NCI-H2196 treated with DMSO at 0.1 percent for 48 hours (cell line): ENCODE data around the gene BCHE.
"Not testable (repeated sequence)": the region's sequence is repeated elsewhere in the genome, so short reads cannot be mapped to it uniquely, and the experiment has no call there.

Experiments
- DNase-seq: peaks from one replicate; lab custom pipeline; 2025; ENCODE audit not compliant: unreplicated experiment; lab: John Stamatoyannopoulos, UW

Gene BCHE

DNA sequence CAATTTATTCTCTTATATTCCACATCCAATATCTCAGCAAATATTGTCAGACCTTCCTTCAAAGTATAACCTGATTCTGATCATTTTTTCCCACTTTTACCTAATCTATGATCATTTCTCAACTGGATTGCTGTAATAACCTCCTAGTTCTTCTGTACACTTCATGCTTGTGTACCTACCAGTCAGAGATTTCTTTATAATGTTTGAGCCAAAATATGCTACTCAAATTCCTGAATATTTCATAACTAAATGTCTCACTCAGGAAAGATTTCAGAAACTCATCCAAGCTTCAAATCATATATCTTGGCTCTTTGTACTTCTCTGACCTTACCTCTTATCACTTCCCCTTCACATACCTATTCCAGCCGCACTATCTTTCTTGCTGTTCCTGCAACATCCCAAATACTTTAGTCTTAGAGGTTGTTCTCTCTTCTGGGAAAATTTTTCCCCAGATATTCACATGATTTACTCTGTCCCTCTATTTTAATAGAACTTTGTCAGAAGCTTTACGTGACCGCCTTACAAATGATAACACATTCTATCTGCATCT, 20.0 kb downstream of the BCHE start:
- DNase-seq = no peak

DNA sequence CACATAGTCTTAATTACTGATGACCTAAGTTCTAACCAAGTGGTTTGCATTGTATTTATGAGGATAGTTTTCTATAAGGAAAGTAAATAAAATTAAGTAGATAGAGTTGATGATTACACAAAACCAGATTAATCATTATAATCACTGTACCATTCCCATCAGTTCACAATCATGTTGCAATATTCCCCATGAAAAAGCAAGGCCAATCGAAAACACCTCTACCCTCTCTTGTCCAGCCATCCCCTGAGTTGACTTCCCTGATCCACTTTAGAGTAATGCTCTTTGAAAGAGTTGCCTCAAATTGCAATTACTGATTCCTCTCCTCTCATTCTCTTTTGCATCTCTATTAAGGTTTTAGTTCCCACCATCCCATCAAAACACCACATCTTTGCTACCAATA, 21.0 kb downstream of the BCHE start:
- DNase-seq = no peak

DNA sequence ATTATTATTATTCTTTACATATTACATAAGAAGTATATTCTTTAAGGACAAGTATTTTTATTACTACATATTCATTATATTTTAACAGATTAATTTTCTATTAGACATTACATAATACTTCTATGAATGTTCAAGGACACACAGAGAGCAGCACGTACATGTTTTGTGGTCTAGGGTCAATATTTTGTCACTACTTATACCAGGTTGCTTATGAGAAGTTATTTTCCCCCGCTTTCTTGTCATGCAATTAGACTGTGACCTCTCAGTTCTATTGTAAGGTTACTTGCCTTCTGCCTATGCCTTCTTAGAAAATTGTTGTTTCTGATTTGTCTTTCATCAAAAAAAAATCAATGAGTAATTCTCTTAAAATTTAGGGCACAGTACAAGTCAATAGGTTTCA, 21.5 kb downstream of the BCHE start:
- no peak for DNase-seq

DNA sequence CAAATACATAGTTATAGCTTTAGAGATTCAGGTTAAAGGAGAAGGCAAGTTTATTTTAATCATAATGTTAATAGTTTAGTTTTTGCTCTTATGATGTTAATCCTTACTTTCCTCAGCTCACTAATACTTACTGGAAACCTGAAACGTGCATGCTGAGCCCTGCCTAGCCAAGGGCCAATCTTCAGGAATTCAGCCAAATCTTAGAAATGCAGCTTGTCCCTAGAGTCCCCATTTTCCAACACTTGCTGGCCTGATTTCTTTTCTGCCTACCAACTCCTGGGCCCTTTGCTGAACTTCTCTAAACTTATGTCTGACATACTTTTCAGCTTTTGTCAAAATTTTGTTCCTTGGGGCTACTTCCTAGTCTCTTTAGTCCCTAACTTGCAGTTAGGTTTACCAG, 22.8 kb downstream of the BCHE start:
- DNase-seq = no peak

DNA sequence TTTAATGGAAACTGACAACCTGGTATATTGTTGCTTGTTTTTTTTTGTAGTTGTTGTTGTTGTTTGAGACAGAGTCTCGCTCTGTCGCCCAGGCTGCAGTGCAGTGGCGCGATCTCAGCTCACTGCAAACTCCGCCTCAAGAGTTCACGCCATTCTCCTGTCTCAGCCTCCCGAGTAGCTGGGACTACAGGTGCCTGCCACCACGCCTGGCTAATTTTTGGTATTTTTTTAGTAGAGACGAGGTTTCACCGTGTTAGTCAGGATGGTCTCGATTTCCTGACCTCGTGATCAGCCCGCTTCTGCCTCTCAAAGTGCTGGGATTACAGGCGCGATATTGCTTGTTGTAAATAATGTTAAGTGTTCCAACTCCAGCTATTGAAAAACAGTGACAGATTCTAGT, 29.3 kb downstream of the BCHE start:
- DNase-seq = not testable (repeated sequence)

DNA sequence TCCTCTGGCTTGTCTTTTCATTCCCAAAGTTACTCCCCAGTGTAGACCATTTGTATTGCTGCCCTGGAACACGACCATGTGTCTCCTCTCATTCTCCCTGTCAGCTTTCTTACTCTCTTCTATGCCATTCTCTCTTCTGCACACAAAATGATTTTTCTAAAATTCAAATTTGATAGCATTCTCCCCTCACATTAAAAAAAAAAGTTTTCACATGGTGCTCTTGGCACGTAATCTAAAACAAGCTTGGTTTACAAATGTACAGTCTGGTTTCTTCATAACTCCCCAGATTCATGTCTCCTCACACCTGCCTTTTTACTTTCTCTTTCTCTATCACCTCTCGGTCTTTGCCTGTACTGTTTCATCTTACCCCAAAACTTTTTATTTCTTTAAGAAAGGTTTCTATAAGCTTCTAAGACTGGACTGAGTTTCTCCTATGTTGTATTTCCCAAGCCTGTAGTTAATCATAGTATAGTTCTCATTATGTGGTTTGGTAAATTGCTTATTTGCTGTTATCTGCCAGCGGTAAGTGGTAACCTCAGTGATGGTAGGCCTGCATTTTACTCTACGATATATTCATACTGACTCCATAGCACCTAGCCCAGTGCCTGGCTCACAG, 31.2 kb downstream of the BCHE start:
- DNase-seq = no peak

DNA sequence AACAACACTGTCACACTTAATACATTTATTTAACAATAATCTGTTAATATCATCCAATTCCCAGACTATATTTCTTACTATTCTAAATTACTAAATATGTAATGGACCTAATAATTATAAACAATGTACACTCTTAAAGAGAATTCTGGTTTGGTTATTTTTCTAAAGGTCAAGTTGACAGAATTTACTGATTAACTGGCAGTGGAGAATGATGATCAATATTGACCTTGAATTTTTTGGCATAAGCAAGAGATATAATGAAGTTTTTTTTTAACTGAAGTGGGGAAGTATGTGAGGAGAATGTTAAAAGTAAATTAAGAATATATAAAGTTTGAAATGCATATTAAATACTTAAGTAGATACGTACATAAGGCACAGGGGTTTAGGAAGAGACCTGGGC, 33.8 kb downstream of the BCHE start:
- DNase-seq = no peak

DNA sequence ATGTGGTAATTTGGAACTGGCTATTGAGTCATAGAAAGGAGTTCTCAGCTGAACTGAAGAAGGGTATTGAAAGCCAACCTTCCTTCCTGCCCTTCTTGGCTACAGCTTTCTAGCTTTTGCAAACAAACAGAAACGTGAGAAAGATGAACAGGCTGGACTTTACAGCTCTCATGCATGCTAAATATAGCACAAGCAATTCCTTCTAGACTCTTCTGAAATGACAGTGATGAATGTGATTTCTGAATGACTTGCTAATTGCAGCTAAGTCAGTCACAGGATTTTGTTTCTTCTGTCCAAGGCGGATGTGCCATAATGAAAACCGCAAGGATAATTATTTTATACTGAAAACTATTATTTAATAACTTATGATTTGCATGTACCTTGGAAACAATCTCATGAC, 36.3 kb downstream of the BCHE start:
- no peak for DNase-seq

DNA sequence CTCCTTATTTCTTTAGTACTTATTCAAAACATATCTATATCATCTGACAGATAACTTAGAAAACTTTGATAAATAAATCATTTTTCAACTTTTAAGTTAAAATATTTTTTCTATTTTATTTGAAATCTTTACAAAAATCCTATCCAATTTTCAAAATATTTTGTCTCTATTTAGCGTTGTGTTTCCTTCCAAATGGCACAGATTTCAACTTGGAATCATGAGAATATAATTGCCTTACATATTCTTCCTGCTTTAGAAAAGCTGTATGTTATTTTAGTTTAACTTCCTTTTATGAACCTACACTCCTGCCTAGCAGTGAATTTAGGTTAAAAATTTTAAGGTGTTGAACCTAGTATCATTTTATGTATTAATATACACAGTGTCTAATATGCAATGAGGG, 38.2 kb downstream of the BCHE start:
- DNase-seq = no peak

DNA sequence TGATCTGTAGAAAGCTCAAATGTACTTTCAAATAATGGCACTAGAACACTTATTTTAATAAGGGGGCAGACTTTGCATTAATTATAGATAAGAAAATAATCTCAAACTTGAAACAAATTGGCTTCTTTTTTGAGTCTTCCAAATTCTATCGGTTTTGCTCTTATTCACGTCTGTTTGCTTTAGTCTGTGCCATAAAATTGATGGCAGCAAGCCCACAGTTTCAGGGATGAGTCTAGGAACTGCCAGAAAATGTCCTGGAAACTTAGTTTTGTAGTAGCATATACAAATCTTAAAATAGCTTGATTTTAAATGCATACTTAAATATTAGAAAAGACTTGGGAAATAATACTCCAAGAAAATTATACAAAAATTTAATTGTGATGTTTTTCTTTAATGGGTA, 39.7 kb downstream of the BCHE start:
- DNase-seq = no peak

DNA sequence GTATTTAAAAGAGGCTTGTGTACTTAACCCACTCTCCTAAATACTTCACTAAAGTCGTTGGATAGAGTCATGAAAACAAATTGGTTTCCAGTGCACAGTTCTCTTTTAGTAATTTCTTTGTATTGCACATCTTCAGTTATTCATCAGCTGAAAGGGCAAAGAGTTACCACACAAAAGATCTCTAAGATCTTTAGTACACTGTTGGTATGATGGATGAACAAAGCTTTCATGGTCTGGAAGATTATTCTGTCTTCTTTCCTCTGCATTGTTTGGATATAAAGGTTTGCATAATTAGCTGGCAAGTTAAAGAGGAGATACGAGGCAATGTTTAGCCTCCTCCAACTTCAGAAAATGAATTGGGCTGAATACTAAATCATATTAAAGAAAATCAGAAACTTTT, 40.5 kb downstream of the BCHE start:
- no peak for DNase-seq

DNA sequence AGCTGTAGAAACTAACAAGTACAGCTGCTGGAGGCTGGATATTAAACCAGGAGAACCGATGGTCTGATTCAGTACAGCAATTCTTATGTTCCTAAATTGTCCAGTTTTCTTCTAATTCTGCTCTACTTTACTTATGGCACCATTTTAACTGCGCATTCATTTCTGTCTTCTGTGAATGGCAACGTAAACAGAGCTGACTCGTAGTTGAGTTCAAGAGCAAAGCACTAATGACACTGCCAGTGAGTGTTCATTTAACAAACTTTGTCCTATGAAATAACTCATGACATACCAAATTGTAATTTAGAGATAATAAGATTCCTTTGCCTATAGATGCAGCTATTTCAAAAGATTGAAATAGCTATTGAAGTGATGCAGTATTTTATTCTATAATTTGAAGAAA, 48.7 kb downstream of the BCHE start:
- DNase-seq = no peak

DNA sequence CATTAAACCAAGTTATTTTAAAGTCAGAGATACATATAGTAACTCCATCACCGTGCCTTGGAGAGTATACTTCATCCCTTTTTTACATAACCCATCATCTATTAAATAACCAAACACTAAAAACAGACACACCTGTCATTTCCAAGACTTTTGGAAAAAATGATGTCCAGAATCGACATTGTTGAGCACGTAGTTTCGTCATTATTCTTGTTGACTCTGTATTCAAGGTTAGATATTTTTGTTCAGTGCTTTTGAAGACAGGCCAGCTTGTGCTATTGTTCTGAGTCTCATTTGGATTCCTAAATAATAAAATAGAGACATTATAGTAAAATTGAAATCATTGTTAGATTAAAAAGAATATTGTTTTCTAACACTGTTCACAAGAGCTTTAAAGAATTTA, 51.2 kb downstream of the BCHE start:
- no peak for DNase-seq

DNA sequence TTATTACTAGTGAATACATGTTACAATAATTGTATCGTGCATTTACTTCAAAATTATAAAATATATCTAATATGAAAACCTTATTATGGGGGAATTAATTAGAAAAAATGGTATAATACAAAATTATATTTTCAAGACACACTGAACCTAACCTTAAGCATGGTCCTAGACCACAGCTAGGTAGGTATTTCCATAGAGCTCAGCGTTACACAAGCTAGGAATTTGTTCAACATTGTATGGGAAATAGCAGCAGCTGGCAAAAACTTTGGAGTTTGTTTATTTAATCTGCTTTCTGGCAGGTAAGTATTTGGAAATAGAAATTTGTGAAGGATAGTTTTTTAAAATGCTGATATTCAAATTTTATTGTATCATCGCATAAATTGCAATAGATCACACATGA, 52.9 kb downstream of the BCHE start:
- no peak for DNase-seq

DNA sequence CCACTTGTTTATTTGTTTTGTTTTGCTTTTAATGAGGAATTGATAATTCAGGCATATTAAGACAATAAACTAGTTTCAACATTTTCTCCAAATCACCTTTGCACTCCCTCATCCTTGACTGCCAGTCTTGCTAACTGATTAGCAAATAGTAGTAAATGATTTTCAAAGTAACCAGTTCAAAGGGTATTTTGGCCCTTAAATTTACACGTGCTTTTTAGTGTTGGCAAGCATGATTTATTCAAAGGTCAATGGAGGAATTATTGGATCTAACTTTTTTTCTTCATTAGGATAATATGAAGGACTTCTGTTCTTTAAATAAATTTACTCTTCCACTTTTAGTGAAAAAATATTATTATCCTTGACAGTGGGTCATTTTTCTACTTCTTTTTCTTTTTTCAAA, 53.8 kb downstream of the BCHE start:
- no peak for DNase-seq

DNA sequence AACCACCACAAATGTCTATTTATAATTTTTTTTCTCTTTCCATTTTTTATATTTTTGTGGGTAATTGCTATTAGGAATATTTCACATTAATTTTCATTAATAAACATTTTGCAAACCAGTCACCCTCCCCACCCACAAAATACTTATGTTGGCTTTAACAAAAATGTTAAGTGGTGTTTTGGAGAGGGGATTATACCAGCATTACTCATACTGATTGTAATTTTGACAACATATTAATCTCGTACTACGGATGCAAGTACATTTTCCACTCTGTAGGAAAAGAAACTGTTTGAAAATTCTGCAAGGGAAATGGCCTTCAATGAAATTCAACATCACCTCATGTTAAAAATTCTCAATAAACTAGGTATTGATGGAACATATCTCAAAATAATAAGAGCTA, 58.3 kb downstream of the BCHE start:
- DNase-seq = no peak

DNA sequence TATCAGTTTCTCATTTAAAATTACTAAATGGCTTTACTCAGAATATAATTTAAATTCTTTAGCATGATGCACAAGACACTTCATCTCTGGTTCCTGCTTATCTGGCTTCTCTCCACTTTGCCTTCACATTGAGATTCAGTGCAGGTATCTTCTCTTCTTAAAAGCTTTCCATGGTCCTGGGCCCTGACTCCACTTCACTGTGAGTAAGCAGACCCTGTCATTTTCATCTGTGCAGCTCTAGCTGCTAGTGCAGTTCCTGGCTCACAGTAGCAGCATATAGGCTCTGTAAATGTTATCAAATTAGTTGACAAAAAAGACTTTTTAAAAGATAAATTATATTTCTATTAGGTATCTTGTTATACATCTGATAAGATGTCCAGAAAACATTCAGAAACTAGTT, 58.8 kb downstream of the BCHE start:
- DNase-seq = no peak

DNA sequence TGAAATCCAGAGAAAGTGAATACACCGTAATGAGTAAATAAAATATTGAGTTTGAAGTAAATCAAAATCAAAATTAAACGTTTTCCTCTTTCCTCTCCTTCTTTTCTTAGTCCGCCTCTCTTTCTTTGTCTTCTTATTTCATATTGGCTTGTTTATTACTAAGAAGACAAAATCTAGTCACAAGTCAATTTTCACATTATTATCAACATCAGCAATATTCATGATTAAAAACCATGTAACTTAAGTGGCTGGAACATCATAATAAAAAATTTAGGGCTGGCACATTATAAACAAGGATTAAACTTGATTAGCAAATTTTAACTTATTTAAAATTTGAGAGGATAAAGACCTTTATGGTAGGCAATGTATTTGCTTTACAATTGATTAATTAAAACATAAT, 61.4 kb downstream of the BCHE start:
- no peak for DNase-seq

DNA sequence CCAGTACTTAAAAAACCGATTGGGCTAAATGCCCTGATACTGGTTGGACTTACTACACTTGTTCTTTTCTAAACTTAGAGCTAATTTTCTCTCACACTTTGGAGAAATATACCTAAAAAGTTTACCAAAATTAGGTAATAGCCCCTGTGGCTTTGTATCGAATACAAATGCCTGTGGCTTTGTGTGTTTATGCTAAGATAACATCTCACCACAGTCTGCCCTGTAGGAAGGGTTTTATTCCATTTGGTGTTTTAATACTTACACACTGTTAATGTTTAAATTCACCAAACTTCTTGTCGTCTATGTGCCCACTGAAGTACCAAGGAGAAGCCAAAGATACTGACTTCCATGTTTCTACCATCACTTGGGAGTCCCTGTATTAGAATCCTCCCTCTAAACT, 66.4 kb downstream of the BCHE start:
- no peak for DNase-seq

DNA sequence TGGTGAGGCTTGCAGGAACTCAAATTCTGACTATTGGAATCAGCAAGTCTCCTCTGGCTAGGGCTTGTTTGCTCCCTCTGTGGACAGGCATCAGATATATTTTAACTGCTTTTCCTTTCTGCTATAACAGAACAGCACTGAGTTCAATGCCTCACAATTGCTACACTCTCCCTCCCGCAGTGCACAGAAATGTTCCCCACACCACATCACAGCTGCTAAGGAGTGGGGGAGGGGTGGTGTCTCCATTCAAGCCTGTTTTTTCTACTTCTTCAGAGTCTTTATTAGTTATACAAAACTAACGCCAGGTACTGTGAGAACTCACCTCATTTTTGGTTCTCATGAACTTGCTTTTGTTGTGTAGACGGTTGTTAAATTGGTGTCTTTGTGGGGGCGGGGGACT, 68.5 kb downstream of the BCHE start:
- no peak for DNase-seq

DNA sequence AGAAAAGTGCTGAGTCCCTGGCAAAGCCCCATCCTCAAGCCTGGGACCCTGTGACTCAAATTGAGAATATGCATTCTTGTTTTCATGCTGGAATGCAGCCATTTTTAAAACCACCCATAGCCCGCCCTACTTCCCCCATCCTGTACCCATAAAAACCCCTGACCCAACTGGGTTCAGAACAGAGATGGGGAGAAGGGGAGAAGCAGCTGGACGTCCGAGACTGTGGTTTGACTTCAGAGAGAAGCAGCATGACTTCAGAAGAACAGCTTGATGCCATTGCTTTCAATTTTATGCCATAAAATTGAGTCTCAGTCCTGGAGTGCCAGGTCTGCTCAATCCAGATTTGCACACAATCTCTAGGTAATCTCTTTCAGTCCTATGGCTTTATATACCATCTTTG, 78.2 kb downstream of the BCHE start:
- DNase-seq = no peak

DNA sequence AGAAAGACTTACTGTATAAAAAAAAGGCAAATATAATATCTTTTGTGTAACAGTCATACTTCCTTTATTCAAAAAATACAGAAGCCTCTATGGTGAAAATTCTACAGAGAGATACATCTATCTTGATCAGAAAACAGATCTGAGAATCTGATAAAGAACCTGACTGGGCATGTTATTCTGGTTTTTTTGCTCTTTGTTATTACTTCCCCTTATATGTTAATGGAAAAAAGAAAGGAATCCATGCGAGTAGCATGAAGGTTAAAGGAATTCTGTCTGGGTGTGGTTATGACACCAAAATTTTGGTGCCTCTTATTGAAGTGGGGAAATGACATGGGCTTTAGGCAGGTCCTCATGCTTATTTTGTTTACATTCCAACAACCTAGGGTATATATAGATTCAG, 81.7 kb downstream of the BCHE start:
- DNase-seq = no peak

DNA sequence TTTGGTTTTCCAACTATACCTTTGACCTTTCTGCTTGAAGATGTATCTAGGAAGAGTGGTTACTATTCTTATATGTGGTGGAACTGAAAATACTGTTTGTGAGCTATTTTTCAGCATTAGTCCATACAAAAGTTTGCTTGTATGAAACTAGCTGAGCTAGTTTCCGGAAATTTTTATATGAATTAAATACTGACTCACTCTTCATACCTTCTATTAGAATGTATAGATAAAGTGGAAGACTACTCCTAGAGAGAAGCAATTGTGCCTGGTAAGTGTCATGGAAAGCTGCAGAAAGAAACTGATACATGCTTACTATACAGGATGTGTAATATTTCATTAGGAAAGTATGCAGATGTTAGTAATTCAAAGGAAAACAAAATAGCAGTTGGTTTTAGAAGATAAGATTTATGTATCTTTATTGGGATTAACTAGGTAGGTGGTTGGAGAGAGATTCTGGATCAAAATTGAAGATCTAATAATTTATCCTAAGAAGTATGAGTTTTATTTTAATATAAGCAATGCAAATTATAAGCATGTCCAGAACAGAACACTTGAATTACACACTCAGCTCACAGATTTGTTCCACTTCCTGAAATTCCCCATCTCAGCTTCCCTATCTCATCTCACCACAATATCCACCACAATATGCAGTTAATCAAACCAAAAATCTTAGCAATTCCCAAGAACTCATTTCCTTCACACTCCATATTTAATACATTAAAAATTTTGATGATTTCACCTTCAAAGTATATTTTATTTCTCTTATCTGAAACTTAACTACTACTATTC, 82.8 kb downstream of the BCHE start:
- no peak for DNase-seq
